GM19351 (cell line): ENCODE results near the gene NUP205.

Experiments used
- ATAC-seq: cut with Tn5 transposase; IDR thresholded peaks from one replicate; pipeline ENCODE4 v1.9.1; 2021; ENCODE audit warnings: mild to moderate bottlenecking, moderate library complexity; ENCODE audit not compliant: unreplicated experiment

NUP205 gene

DNA sequence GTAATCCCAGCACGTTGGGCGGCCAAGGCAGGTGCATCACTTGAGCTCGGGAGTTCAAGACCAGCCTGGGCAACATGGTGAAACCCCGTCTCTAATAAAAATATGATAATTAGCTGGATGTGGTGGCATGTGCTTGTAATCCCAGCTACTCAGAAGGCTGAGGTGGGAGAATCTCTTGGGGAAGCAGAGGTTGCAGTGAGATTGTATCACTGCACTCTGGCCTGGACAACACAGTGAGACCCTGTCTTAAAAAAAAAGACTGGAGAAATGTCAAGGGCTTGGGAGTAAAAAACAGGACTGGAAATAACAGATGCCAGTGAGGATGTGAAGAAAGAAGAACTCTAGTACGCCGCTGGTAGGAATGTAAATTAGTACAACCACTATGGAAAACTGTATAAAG, 16.7 kb upstream of the NUP205 start:
- no peak for ATAC-seq

DNA sequence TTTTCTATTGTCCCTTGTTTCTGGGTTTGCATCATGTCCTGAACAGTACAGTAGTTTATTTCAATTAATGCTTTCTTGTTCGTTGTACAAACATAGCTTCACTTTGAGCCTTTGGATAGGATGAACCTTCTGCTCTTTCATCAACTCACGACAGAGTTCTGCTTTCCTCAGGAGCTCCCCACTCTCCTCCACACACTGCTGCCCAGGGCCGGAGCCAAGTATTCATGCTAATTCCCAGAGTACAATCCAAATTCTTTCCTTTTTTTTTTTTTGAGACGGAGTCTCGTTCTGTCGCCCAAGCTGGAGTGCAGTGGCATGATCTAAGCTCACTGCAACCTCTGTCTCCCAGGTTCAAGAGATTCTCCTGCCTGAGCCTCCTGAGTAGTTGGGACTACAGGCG, 7.5 kb upstream of the NUP205 start:
- ATAC-seq: no peak

DNA sequence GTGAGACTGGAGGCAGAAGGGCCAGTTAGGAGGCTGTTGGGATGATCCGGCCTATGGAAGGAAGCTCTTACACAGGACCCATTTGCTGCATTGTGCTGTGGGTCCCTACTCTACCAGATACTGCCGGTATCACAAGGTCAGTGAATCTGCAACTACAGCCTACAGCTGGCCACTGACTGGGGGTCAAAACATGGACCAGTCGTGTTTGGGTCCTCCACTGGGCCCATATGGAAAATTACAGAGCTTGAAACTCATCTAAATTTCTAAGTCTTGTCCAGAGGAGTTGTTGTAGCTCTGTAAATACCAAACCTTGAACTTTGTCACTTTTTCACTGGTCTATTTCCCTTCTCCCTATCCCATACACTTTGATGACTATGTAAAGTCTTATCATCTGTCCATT, 5.6 kb upstream of the NUP205 start:
- ATAC-seq: no peak

DNA sequence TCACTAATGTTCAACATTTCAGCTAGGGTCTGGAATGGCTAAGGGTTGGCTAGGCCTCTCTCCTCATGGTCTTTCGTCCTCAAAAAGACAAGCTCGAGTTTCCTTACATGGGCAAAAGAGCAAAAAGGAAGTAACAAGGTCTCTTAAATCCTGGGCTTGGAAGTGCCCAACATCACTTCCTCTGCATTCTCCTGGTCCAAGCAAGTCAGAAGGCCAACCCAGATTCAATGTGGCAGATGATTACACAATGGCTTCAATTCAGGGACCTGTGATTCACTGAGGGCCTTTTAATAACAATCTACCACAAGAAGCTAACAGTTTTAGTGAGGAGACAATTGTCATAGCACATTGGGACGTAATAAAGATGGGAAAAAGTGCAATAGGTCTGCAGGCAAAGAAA, 4.4 kb upstream of the NUP205 start:
- ATAC-seq: no peak

- ATAC-seq: peak; percentile 75
Observed at GRCh38 chr7:135558337-135558767, 635 bp downstream of the NUP205 start.

GRCh38 chr7:135558881-135559280, 1.2 kb downstream of the NUP205 start:
- ATAC-seq: no peak

GRCh38 chr7:135560631-135561030, 2.9 kb downstream of the NUP205 start:
- ATAC-seq: no peak

GRCh38 chr7:135562720-135563119, 5.0 kb downstream of the NUP205 start:
- ATAC-seq: no peak

- ATAC-seq: no peak
Observed at GRCh38 chr7:135571834-135572233, 14.1 kb downstream of the NUP205 start.

DNA sequence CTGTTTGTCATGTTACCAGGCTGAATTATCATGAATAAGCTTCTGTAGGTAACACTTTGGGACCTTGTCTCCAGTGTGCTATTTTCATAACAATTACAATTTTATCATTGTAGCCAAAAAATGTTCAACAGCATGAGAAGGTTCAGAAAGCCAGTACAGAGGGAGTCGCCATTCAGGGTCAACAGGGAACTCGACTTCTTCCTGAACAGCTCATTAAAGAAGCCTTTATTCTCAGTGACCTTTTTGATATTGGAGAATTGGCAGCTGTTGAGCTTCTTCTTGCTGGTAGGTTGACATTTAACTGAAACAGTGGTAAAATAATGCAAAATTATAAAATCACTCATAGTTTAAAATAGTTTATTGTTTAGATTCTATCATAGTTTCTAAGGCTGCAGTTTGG, 15.8 kb downstream of the NUP205 start:
- no peak for ATAC-seq

DNA sequence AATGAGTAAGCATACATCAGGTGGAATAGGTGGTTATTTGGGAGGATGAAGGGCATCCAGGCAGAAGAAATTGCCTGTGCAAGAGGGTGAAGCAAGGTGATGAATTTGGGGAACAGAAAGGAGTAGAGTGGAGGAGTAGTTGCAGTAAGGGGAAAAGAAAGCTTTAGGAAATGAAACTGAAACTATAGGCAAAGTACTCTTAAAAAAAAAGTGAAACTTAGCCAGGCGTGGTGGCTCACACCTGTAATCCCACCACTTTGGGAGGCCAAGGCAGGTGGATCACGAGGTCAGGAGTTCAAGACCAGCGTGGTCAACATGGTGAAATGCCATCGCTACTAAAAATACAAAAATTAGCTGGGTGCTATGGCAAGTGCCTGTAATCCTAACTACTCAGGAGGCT, 17.6 kb downstream of the NUP205 start:
- no peak for ATAC-seq

DNA sequence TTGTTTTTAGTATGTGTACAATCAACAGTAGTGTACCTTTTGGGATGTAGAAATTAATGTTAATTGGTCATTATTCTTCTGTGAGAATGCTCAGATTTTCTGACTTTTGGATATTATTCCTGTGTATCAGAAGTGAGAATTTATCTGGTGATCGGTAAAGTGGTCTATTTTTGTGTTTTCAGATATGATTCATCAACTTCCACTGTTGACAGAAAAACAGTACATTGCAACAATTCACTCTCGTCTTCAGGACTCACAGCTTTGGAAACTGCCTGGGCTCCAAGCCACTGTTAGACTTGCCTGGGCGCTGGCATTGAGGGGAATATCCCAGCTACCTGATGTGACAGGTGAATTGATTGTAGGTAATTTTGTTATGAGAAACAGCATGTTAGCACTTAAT, 20.9 kb downstream of the NUP205 start:
- no peak for ATAC-seq

DNA sequence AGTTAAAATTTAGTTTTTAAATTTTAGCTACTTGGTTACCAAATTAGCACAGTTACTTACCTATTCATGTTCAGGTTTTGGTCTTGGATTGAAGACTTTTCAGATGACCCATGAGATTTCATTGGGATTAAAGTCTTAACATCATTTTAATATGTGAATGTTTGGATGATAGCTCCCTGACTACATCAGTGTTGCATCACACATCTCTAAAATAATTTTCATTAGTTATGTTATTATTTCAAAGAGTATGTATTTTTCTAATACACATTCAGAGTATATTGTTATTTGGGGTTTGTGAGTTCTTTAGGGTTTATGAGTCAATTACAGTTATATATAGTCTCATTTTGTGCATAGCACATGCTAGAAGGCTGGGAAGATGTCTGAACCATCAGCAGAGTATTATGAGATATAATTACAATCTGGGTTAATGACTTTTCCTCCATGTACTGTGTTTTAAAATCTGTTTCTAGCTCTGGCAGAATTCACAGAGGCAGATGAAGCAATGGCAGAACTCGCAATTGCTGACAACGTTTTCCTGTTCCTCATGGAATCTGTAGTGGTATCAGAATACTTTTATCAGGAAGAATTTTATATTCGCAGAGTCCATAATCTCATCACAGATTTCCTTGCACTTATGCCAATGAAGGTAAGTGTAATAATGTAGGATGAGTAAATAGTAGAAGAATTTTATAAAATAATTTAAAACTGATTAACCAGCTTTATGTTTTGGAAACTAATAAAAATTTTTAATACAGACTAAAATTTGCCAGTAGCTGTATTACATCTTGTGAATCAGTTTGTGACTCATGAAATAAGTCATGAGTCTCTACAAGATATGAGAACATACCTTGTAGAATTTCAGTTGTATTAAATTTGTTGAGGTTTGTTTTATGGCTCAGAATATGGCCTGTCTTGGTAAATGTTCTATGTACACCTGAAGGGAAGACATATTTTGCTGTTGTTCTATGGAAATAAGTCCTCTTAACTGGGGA, 26.9 kb downstream of the NUP205 start:
- no peak for ATAC-seq

DNA sequence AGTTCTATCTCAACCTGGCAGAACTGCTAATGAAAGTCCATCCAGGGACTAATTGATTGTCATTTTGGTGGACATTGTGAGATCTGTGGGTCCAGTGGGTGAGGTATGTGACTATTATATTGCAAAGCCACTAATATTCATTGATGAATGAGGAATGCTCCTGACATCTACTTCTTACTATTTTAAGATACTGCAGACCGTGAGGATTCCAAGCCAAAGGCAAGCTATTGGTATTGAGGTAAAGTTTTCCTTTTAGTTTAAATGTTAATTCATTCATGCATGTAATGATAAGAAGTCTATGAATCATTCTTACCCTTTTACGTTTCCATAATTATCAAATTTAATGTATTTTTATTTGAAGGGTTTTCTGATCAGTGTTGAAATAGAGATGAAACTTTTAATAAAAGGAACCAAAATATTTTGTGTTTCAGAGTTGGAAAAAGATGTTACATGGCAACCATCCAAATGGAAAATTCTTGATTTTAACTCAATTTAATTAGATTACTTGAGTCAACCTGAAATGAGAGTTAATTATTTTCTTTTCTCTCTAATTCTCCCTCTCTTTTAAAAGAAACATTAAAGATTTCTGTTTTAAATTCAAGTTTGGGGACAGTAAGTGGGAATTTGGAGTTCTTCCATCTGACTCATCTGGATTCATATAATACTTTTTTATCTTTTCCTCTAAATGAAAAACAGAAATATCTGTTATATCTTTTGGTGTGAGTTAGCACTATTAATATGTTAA, 39.6 kb downstream of the NUP205 start:
- no peak for ATAC-seq

GRCh38 chr7:135597926-135598305, 40.2 kb downstream of the NUP205 start:
- ATAC-seq: no peak

- ATAC-seq: no peak
Observed at GRCh38 chr7:135599471-135599870, 41.8 kb downstream of the NUP205 start.

DNA sequence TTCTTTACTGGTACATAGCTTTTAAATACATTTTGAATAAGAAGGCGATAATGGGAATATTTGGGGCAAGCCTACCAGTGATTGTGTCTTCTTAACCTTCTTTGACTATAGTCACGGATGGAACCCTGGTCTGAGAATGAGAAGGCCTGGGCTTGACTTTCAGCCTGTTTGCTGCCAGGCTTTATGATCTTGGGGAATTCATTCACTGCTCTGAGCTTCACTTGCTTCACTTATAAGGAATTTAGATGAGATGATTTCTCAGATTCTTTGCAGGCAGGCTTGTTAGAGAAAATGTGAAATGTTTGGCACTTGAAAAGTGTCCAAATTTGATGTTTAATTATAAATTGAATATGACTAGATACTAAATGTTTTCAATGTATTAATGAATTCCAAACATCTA, 42.5 kb downstream of the NUP205 start:
- no peak for ATAC-seq

- ATAC-seq: no peak
Observed at GRCh38 chr7:135601182-135601581, 43.5 kb downstream of the NUP205 start.

- no peak for ATAC-seq
Observed at GRCh38 chr7:135602304-135602703, 44.6 kb downstream of the NUP205 start.

DNA sequence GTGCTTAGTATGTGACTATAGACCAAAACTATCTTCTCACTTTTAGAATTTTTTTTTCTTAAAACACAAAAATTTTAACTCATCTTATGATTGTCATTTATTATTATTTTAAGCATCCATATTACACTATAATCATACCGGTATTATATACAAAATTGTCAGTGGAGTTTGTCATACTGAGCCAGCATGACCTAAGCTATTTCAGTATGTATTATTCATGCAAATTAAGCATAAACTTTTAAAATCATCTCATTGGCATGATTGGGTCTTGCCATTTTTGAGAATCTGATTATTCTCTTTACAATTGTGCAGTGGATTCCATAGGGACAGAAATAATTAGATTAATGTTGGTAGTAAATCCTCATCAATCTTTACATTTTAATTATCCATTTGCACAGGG, 58.4 kb downstream of the NUP205 start:
- no peak for ATAC-seq

DNA sequence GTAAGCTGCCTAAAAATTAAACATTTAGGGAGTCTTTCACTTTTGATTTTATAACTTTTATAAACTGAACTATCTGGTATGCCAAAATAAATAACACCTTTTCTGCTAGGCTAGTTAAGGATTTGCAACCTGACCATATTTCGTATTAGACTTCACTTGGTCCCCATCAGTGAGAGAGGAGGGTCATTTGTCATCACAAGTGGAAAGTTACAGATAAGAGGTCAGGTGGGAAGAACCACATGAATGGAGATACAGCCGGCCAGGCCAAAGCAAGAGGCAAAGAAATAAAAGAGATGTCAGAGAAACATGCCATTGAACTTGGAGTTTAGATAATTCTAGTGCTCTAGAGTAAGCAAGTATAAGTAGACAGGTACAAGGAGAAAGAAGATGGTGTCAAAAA, 60.1 kb downstream of the NUP205 start:
- ATAC-seq: no peak

- no peak for ATAC-seq
Observed at GRCh38 chr7:135618510-135618909, 60.8 kb downstream of the NUP205 start.
